Activated naive CD4-positive, alpha-beta T cell treated with anti-CD3 and anti-CD28 coated beads, Interleukin-2, amount 50 U/mL, for 24 hours (primary cell): Measurements from ENCODE around the gene TXNDC15.
"Not testable (repeated sequence)": the region's sequence is repeated elsewhere in the genome, so short reads cannot be mapped to it uniquely, and the experiment has no call there.

Experiments
- H3K27ac Mint-ChIP-seq: one replicate; pipeline ENCODE4 v1.8.0; 2021; ENCODE audit warnings: mild to moderate bottlenecking, mixed read lengths
- H3K27me3 Mint-ChIP-seq: one replicate; pipeline ENCODE4 v1.8.0; 2021; ENCODE audit warnings: mixed read lengths
- H3K36me3 Mint-ChIP-seq: one replicate; pipeline ENCODE4 v1.8.0; 2021; ENCODE audit warnings: mixed read lengths
- H3K4me1 Mint-ChIP-seq: one replicate; pipeline ENCODE4 v1.8.0; 2021; ENCODE audit warnings: mixed read lengths
- H3K4me3 Mint-ChIP-seq: one replicate; pipeline ENCODE4 v1.8.0; 2021; ENCODE audit warnings: mild to moderate bottlenecking, mixed read lengths
- H3K9me3 Mint-ChIP-seq: one replicate; pipeline ENCODE4 v1.8.0; 2021; ENCODE audit warnings: mixed read lengths

The TXNDC15 gene

GRCh38 chr5:134873987-134874830 lies at the start of gene TXNDC15:
TXNDC15 (plus strand) TSS chr5:134874371; CDS start chr5:134874428, 57 bp downstream.
- Mint-ChIP-seq H3K4me3 (peak within 1 kb of the TSS; percentile 96), H3K27me3 (no peaks in the 10 kb centered on the region), H3K4me1 (peaks cover 42% of the 10 kb centered on the region), H3K36me3 (peaks cover 4% of the 10 kb centered on the region), H3K9me3 (no peaks in the 10 kb centered on the region), H3K27ac (peak within 1 kb of the TSS; percentile 96)

GRCh38 chr5:134824681-134825080 lies 49.5 kb upstream of the TXNDC15 start:
- H3K9me3 Mint-ChIP-seq = no peaks in the 10 kb centered on the region
- no peak overlapping the region for H3K27ac Mint-ChIP-seq
- peaks cover 10% of the 10 kb centered on the region for H3K36me3 Mint-ChIP-seq
- H3K27me3 Mint-ChIP-seq = no peaks in the 10 kb centered on the region
- no peak overlapping the region for H3K4me3 Mint-ChIP-seq
- H3K4me1 Mint-ChIP-seq = no peaks in the 10 kb centered on the region

- H3K9me3 Mint-ChIP-seq = no peaks in the 10 kb centered on the region
- H3K36me3 Mint-ChIP-seq = peaks cover 10% of the 10 kb centered on the region
- no peak overlapping the region for H3K27ac Mint-ChIP-seq
- no peaks in the 10 kb centered on the region for H3K4me1 Mint-ChIP-seq
- H3K27me3 Mint-ChIP-seq = no peaks in the 10 kb centered on the region
- H3K4me3 Mint-ChIP-seq = no peak overlapping the region
Observed at GRCh38 chr5:134825212-134825611, 49.0 kb upstream of the TXNDC15 start.

GRCh38 chr5:134833340-134834032 lies 40.7 kb upstream of the TXNDC15 start:
- no peaks in the 10 kb centered on the region for H3K9me3 Mint-ChIP-seq

GRCh38 chr5:134835623-134836022 lies 38.5 kb upstream of the TXNDC15 start:
- no peak overlapping the region for H3K4me3 Mint-ChIP-seq
- H3K36me3 Mint-ChIP-seq = peaks cover 5% of the 10 kb centered on the region
- H3K27me3 Mint-ChIP-seq = no peaks in the 10 kb centered on the region
- no peaks in the 10 kb centered on the region for H3K4me1 Mint-ChIP-seq
- H3K27ac Mint-ChIP-seq = no peak overlapping the region
- no peaks in the 10 kb centered on the region for H3K9me3 Mint-ChIP-seq

More at GRCh38 chr5:134833340-134834032, 40.7 kb upstream of the TXNDC15 start:
- no peak overlapping the region for H3K27ac Mint-ChIP-seq
- H3K4me1 Mint-ChIP-seq = no peaks in the 10 kb centered on the region
- H3K27me3 Mint-ChIP-seq = no peaks in the 10 kb centered on the region
- H3K4me3 Mint-ChIP-seq = no peak overlapping the region
- H3K36me3 Mint-ChIP-seq = peaks cover 3% of the 10 kb centered on the region

- Mint-ChIP-seq H3K27ac (no peak overlapping the region), H3K36me3 (peaks cover 5% of the 10 kb centered on the region), H3K27me3 (no peaks in the 10 kb centered on the region), H3K4me1 (no peaks in the 10 kb centered on the region), H3K4me3 (no peak overlapping the region), H3K9me3 (no peaks in the 10 kb centered on the region)
Observed at GRCh38 chr5:134837530-134838181, 36.5 kb upstream of the TXNDC15 start.

- not testable (repeated sequence) for H3K27me3 Mint-ChIP-seq, H3K9me3 Mint-ChIP-seq, H3K36me3 Mint-ChIP-seq, H3K27ac Mint-ChIP-seq, H3K4me1 Mint-ChIP-seq, H3K4me3 Mint-ChIP-seq
Observed at GRCh38 chr5:134838361-134838760, 35.8 kb upstream of the TXNDC15 start.

- H3K4me3 Mint-ChIP-seq = no peak overlapping the region
- H3K36me3 Mint-ChIP-seq = peaks cover 3% of the 10 kb centered on the region
- peaks cover 9% of the 10 kb centered on the region for H3K4me1 Mint-ChIP-seq
- no peak overlapping the region for H3K27ac Mint-ChIP-seq
- no peaks in the 10 kb centered on the region for H3K27me3 Mint-ChIP-seq
- H3K9me3 Mint-ChIP-seq = no peaks in the 10 kb centered on the region
Observed at GRCh38 chr5:134840811-134841210, 33.4 kb upstream of the TXNDC15 start.

GRCh38 chr5:134844252-134844651 lies 29.9 kb upstream of the TXNDC15 start:
- H3K36me3 Mint-ChIP-seq = peaks cover 4% of the 10 kb centered on the region
- no peaks in the 10 kb centered on the region for H3K9me3 Mint-ChIP-seq
- no peaks in the 10 kb centered on the region for H3K27me3 Mint-ChIP-seq
- H3K4me1 Mint-ChIP-seq = peaks cover 27% of the 10 kb centered on the region
- no peak overlapping the region for H3K4me3 Mint-ChIP-seq
- peak overlapping the region; percentile 59 for H3K27ac Mint-ChIP-seq

GRCh38 chr5:134845335-134845851 lies 28.8 kb upstream of the TXNDC15 start:
- no peaks in the 10 kb centered on the region for H3K27me3 Mint-ChIP-seq
- H3K4me1 Mint-ChIP-seq = peaks cover 32% of the 10 kb centered on the region
- peak overlapping the region; percentile 97 for H3K27ac Mint-ChIP-seq
- peak overlapping the region; percentile 98 for H3K4me3 Mint-ChIP-seq
- H3K9me3 Mint-ChIP-seq = no peaks in the 10 kb centered on the region
- peaks cover 2% of the 10 kb centered on the region for H3K36me3 Mint-ChIP-seq

- H3K27ac Mint-ChIP-seq = peak within 1 kb of the TSS; percentile 97
- H3K4me3 Mint-ChIP-seq = peak within 1 kb of the TSS; percentile 98
- H3K36me3 Mint-ChIP-seq = peaks cover 2% of the 10 kb centered on the region
- peaks cover 38% of the 10 kb centered on the region for H3K4me1 Mint-ChIP-seq
- H3K9me3 Mint-ChIP-seq = no peaks in the 10 kb centered on the region
- H3K27me3 Mint-ChIP-seq = no peaks in the 10 kb centered on the region
Observed at GRCh38 chr5:134845852-134846640, 28.1 kb upstream of the TXNDC15 start, which contains the start of gene C5orf24. C5orf24 (plus strand) TSS chr5:134845968; CDS start chr5:134854901, 8,933 bp downstream.

GRCh38 chr5:134846641-134846960 lies 27.6 kb upstream of the TXNDC15 start:
- H3K4me3 Mint-ChIP-seq = peak overlapping the region; percentile 98
- peaks cover 44% of the 10 kb centered on the region for H3K4me1 Mint-ChIP-seq
- peak overlapping the region; percentile 87 for H3K27ac Mint-ChIP-seq
- no peaks in the 10 kb centered on the region for H3K27me3 Mint-ChIP-seq
- no peaks in the 10 kb centered on the region for H3K9me3 Mint-ChIP-seq
- H3K36me3 Mint-ChIP-seq = peaks cover 2% of the 10 kb centered on the region

GRCh38 chr5:134849434-134849933 lies 24.7 kb upstream of the TXNDC15 start:
- H3K9me3 Mint-ChIP-seq, H3K27ac Mint-ChIP-seq, H3K27me3 Mint-ChIP-seq, H3K4me3 Mint-ChIP-seq, H3K36me3 Mint-ChIP-seq: not testable (repeated sequence)
- peaks cover 58% of the 10 kb centered on the region for H3K4me1 Mint-ChIP-seq

- Mint-ChIP-seq H3K9me3 (no peaks in the 10 kb centered on the region), H3K4me3 (no peak overlapping the region), H3K4me1 (peaks cover 56% of the 10 kb centered on the region)
Observed at GRCh38 chr5:134851307-134851923, 22.8 kb upstream of the TXNDC15 start.

More at GRCh38 chr5:134851307-134851923, 22.8 kb upstream of the TXNDC15 start:
- no peak overlapping the region for H3K27ac Mint-ChIP-seq
- peaks cover 5% of the 10 kb centered on the region for H3K36me3 Mint-ChIP-seq
- H3K27me3 Mint-ChIP-seq = no peaks in the 10 kb centered on the region
